BJ (cell line): Measurements from ENCODE around the gene PCDH15. TPM values are rescaled to one million over a fixed set of nuclear protein-coding genes. Genes with fewer than 3 reads are reported as not detected.

Experiments used
- CTCF ChIA-PET: fragments of 350-600 bp; formaldehyde crosslinking; extraction: SDS; loops from one replicate; lab custom pipeline; 2021; ENCODE audit warnings: antibody characterized with exemption, inconsistent platforms; lab: Yijun Ruan, JAX
- POLR2A ChIA-PET: fragments of 300-600 bp; sonication (Branson Sonifier 250); formaldehyde crosslinking; extraction: SDS; loops from one replicate; lab custom pipeline; 2021; ENCODE audit warnings: antibody characterized with exemption; lab: Charles Lee
- DNase-seq: peaks from one replicate; pipeline ENCODE4 v3.0.0-alpha.2; 2011; ENCODE audit warnings: low read depth
- H3K27me3 ChIP-seq: 2 replicates; pipeline ENCODE4 v1.6.0; 2011; ENCODE audit warnings: low read length; ENCODE audit not compliant: control insufficient read depth, insufficient read depth
- H3K36me3 ChIP-seq: 2 replicates; pipeline ENCODE4 v1.5.1; 2011; ENCODE audit warnings: low read length; ENCODE audit not compliant: control insufficient read depth, insufficient read depth
- H3K4me3 ChIP-seq: 2 replicates; pipeline ENCODE4 v1.5.1; 2011; ENCODE audit warnings: low read depth, mild to moderate bottlenecking, control low read depth, low read length
- polyA plus RNA-seq: library from polyadenylated mRNA; depleted of rRNA; stranded (reverse); fragments of >200 nt; gene quantifications from 2 replicates; pipeline ENCODE4 v1.2.3, GENCODE V29; 2011
- TF ChIP-seq, protein P1 (sequence below): IDR thresholded peaks from 2 replicates; pipeline ENCODE4 v1.5.1; 2011; ENCODE audit warnings: low read depth, mild to moderate bottlenecking, control low read depth, inconsistent platforms, low read length, moderate library complexity; ENCODE audit not compliant: insufficient read depth

The PCDH15 gene
- polyA plus RNA-seq, 1 experiment: not detected

DNA sequence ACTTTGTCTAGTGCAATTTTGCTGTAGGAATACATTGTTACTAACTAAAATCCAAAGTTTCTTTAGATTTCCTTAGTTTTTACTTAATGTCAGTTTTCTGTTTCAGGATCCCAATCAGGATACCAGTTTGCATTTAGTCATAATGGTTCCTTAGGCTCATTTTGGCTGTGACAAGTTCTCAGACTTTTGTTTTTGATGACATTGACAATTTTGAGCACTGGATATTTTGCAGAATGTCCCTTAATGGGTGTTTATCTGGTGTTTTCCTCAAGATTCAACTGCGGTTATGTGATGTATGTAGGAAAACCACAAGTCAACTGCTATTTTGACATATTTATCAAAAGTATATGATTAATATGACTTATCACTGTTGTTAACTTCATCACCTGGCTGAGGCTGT, 482.6 kb downstream of the PCDH15 start:
- no peaks in the 10 kb centered on the region for H3K36me3 ChIP-seq
- no peak overlapping the region for H3K4me3 ChIP-seq
- no peaks in the 10 kb centered on the region for H3K27me3 ChIP-seq
- DNase-seq: no peak
- TF ChIP-seq, protein P1, sequence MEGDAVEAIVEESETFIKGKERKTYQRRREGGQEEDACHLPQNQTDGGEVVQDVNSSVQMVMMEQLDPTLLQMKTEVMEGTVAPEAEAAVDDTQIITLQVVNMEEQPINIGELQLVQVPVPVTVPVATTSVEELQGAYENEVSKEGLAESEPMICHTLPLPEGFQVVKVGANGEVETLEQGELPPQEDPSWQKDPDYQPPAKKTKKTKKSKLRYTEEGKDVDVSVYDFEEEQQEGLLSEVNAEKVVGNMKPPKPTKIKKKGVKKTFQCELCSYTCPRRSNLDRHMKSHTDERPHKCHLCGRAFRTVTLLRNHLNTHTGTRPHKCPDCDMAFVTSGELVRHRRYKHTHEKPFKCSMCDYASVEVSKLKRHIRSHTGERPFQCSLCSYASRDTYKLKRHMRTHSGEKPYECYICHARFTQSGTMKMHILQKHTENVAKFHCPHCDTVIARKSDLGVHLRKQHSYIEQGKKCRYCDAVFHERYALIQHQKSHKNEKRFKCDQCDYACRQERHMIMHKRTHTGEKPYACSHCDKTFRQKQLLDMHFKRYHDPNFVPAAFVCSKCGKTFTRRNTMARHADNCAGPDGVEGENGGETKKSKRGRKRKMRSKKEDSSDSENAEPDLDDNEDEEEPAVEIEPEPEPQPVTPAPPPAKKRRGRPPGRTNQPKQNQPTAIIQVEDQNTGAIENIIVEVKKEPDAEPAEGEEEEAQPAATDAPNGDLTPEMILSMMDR: no peak
- POLR2A ChIA-PET: no interaction called here
- CTCF ChIA-PET: no interaction called here

DNA sequence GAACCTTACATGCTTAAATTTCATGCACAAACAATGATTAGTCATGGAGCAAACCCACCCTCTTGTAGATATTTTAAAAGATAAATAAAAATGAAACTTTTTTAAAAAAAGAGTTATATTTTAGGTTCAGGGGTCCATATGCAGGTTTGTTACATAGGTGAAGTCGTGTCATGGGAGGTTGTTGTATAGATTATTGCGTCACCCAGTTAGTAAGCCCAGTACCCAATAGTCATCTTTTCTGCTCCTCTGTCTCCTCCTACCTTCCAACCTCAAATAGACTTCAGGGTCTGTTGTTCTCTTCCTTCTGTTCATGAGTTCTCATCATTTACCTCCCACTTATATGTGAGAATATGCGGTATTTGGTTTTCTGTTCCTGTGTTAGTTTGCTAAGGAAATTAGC, 486.6 kb downstream of the PCDH15 start:
- TF ChIP-seq, protein P1: no peak
- Histone ChIP-seq H3K27me3 (no peaks in the 10 kb centered on the region), H3K4me3 (no peak overlapping the region), H3K36me3 (no peaks in the 10 kb centered on the region)
- ChIA-PET POLR2A (no interaction called here), CTCF (no interaction called here)
- DNase-seq: no peak

DNA sequence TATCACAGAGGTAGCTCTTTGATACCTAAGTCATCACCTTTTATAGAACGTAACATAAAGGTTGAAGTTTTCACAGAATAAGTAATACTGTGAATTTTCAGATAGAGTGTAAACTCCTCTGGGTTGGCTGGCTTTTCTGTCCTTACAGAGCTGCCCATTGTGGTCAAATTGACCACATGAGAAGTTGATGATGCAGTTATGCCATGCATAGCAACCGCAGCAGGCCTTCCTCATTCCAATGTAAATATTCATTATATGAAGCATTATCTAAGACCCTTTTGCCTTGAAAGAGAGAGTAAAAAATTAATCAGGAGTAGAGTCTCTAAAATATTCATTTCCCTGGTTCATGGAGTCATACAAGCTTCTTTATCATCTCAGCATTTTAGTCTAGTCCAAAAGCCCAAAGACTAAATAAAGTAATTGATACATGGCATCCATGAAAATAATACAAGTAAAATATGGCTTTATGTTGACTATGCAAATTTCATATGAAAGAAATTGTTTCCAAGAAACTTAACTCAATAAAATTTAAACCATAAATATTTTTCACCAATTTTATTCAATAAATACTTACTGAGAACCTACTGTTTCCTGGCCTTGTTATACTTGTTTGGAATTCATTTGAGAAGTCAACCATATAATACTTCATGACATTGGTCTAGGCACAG, 516.4 kb downstream of the PCDH15 start:
- no peak for DNase-seq
- POLR2A ChIA-PET: no interaction called here
- Histone ChIP-seq H3K27me3 (no peaks in the 10 kb centered on the region), H3K4me3 (no peak overlapping the region), H3K36me3 (no peaks in the 10 kb centered on the region)
- CTCF ChIA-PET: no interaction called here
- TF ChIP-seq, protein P1: no peak

DNA sequence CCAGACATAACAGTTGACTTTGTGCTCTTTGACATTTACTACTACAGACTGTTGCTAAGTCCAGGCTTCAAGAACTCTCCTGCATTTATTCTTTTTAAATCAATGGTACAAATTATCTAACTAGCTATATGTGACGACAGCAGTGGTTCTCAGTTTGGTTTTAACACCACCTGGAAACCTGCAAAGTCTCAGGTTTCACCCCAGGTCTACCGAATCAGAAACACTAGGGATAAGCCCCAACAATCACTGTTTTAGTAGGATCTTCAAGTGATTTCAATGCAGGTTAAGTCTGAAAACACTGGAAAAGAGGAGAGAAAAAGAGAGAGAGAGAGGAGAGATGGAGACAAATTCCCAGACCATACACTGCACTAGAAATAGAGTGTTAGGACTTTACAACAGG, 519.0 kb downstream of the PCDH15 start:
- CTCF ChIA-PET: no interaction called here
- Histone ChIP-seq H3K4me3 (no peak overlapping the region), H3K36me3 (no peaks in the 10 kb centered on the region), H3K27me3 (no peaks in the 10 kb centered on the region)
- TF ChIP-seq, protein P1: no peak
- POLR2A ChIA-PET: no interaction called here
- no peak for DNase-seq

DNA sequence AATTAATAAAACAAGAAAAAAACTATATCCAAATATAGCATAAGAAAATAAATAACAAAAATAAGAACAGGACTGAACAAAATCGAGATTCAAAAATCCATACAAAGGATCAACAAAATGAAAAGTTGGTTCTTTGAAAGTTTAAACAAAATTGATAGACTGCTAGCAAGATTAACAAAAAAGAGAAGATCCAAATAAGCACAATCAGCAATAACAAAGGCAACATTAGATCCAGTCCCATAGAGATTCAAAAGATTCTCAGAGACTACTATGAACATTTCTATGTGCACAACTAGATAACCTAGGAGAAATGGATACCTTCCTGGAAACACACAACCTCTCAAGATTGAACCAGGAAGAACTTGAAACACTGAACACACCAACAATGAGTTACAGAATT, 534.6 kb downstream of the PCDH15 start:
- DNase-seq: no peak
- ChIA-PET POLR2A (no interaction called here), CTCF (no interaction called here)
- H3K4me3 ChIP-seq: no peak overlapping the region
- no peaks in the 10 kb centered on the region for H3K27me3 ChIP-seq
- TF ChIP-seq, protein P1: no peak
- H3K36me3 ChIP-seq: no peaks in the 10 kb centered on the region
